ENCODE measurements around the gene TNNI3K. TPM values are rescaled to one million over a fixed set of nuclear protein-coding genes. Genes with fewer than 3 reads are reported as not detected.

Gene TNNI3K
- total and polyA plus RNA-seq, 2 of the 8 experiments (the other 6 are each of a cell fraction or from before 2014, with no cell fraction given), result 0.41 to 0.48 TPM

DNA sequence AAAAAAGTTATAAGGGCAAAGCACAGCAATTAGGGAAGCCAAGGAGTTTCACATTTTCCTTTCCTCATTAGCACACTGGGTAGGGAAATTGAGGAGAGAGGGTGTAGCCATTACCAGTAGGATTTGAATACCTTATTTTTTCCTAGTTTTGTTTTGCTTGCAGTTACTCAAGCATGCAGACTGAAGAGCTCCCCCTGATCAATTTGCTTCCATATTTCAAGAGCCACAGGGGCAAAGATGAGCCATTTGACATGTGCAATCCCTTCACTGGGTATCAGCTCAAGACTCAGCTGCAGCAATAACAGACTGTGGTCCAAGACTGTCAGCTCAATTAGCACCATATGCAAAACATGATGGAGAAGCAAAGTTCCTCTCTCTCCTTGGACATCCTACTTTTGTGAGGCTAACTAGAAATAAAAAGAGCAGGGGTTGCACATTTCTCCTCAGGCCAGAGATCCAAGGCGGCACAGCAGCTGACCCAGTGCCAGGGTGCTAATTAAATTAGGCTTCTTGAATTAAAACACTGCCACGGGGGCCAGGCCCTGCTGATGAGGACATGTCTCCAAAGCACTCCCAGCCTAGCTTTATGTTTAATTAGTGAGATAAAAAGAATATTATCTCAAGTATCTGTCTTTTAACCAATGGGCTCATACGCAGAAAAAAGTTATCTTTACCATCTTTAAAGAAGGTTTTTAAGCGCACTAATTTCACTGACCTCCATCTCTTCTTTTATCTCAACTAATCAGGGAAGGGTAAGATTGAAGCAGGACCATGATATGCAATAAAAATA, 314.0 kb downstream of the TNNI3K start (continued):
- TF ChIP-seq NANOG (IDR thresholded peaks at IDR 0.05; ENCODE audit: insufficient read depth, low read depth, low read length, poor library complexity, severe bottlenecking), result no peak
- TF ChIP-seq, protein P1, sequence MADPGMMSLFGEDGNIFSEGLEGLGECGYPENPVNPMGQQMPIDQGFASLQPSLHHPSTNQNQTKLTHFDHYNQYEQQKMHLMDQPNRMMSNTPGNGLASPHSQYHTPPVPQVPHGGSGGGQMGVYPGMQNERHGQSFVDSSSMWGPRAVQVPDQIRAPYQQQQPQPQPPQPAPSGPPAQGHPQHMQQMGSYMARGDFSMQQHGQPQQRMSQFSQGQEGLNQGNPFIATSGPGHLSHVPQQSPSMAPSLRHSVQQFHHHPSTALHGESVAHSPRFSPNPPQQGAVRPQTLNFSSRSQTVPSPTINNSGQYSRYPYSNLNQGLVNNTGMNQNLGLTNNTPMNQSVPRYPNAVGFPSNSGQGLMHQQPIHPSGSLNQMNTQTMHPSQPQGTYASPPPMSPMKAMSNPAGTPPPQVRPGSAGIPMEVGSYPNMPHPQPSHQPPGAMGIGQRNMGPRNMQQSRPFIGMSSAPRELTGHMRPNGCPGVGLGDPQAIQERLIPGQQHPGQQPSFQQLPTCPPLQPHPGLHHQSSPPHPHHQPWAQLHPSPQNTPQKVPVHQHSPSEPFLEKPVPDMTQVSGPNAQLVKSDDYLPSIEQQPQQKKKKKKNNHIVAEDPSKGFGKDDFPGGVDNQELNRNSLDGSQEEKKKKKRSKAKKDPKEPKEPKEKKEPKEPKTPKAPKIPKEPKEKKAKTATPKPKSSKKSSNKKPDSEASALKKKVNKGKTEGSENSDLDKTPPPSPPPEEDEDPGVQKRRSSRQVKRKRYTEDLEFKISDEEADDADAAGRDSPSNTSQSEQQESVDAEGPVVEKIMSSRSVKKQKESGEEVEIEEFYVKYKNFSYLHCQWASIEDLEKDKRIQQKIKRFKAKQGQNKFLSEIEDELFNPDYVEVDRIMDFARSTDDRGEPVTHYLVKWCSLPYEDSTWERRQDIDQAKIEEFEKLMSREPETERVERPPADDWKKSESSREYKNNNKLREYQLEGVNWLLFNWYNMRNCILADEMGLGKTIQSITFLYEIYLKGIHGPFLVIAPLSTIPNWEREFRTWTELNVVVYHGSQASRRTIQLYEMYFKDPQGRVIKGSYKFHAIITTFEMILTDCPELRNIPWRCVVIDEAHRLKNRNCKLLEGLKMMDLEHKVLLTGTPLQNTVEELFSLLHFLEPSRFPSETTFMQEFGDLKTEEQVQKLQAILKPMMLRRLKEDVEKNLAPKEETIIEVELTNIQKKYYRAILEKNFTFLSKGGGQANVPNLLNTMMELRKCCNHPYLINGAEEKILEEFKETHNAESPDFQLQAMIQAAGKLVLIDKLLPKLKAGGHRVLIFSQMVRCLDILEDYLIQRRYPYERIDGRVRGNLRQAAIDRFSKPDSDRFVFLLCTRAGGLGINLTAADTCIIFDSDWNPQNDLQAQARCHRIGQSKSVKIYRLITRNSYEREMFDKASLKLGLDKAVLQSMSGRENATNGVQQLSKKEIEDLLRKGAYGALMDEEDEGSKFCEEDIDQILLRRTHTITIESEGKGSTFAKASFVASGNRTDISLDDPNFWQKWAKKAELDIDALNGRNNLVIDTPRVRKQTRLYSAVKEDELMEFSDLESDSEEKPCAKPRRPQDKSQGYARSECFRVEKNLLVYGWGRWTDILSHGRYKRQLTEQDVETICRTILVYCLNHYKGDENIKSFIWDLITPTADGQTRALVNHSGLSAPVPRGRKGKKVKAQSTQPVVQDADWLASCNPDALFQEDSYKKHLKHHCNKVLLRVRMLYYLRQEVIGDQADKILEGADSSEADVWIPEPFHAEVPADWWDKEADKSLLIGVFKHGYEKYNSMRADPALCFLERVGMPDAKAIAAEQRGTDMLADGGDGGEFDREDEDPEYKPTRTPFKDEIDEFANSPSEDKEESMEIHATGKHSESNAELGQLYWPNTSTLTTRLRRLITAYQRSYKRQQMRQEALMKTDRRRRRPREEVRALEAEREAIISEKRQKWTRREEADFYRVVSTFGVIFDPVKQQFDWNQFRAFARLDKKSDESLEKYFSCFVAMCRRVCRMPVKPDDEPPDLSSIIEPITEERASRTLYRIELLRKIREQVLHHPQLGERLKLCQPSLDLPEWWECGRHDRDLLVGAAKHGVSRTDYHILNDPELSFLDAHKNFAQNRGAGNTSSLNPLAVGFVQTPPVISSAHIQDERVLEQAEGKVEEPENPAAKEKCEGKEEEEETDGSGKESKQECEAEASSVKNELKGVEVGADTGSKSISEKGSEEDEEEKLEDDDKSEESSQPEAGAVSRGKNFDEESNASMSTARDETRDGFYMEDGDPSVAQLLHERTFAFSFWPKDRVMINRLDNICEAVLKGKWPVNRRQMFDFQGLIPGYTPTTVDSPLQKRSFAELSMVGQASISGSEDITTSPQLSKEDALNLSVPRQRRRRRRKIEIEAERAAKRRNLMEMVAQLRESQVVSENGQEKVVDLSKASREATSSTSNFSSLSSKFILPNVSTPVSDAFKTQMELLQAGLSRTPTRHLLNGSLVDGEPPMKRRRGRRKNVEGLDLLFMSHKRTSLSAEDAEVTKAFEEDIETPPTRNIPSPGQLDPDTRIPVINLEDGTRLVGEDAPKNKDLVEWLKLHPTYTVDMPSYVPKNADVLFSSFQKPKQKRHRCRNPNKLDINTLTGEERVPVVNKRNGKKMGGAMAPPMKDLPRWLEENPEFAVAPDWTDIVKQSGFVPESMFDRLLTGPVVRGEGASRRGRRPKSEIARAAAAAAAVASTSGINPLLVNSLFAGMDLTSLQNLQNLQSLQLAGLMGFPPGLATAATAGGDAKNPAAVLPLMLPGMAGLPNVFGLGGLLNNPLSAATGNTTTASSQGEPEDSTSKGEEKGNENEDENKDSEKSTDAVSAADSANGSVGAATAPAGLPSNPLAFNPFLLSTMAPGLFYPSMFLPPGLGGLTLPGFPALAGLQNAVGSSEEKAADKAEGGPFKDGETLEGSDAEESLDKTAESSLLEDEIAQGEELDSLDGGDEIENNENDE (IDR thresholded peaks at IDR 0.05; ENCODE audit: insufficient replicate concordance, low read length), result no peak

All from H1 (cell line).